Sciatic nerve (tissue), 2 donors: Measurements from ENCODE around the gene CHSY1. TPM values are rescaled to one million over a fixed set of nuclear protein-coding genes. Genes with fewer than 3 reads are reported as not detected.

Experiments
- ATAC-seq: fragments of 200-7000 bp; cut with Tn5 transposase; one replicate; pipeline ENCODE4 v1.9.1; 2020; ENCODE audit warnings: mild to moderate bottlenecking, moderate library complexity
- DNase-seq: peaks from one replicate; pipeline ENCODE4 v3.0.0-alpha.2; 2020; ENCODE audit warnings: low spot score
- intact Hi-C: fragments of 100-400 bp; cut with DNase I; formaldehyde crosslinking; loops from one replicate; pipeline ENCODE4 v1.14.2; 2022
- total RNA-seq: library from RNA; stranded (reverse); fragmentation: NEBNext Ultra II Directional; extraction: Animal tissue kit (Norgen Biotek cat#: 25700); gene quantifications from one replicate; pipeline ENCODE4 v1.2.1, GENCODE V29; 2021
- donor health status: DM: no; HTN: no; CAD: no.
- donor health status: DM: no; HTN: no; CAD: no.

Gene CHSY1
- total RNA-seq, 1 donor from 2014 or later, result 53.2 TPM

GRCh38 chr15:101272584-101272983 is 20.7 kb upstream of the CHSY1 start:
- DNase-seq (peak; percentile 19), ATAC-seq (no peak)
- intact Hi-C loops, result no loop called here

DNA sequence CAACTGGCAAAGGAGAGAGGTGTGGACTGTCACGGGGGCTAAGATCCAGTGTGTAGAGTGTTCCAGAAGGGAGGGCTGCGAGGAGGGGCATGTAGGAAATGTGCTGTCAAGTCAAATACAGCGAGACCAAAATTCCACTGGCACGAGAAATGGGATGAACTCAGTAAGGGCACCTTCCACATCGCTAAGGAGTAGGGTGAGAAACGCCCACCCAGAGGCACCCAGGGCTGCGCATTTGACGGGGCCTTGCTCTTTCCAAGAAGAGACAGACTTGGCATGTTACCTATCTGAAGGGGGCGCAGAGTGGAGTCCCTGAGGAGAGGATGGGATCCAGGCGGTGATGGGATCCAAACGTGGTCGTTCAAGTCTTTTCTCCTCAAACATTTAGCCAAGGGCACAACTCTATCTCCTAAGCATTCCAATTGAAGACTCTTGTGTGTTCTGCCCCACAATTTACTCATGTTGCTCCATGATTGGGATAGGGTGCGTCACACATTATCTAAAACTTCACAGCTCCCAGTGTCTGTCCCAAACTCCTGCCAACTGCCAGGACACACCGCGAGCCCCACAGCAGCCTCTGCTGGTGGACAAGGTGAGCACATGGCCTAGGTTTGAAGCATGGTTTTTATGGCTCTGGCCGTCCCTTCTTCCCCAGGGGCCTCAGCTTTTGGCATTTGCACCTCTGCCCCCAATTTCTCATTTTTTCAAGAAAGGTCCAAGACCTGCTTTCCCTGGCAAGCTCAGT is 17.8 kb upstream of the CHSY1 start:
- ATAC-seq (no peak), DNase-seq (peak; percentile 51)
- intact Hi-C loops, result no loop called here

DNA sequence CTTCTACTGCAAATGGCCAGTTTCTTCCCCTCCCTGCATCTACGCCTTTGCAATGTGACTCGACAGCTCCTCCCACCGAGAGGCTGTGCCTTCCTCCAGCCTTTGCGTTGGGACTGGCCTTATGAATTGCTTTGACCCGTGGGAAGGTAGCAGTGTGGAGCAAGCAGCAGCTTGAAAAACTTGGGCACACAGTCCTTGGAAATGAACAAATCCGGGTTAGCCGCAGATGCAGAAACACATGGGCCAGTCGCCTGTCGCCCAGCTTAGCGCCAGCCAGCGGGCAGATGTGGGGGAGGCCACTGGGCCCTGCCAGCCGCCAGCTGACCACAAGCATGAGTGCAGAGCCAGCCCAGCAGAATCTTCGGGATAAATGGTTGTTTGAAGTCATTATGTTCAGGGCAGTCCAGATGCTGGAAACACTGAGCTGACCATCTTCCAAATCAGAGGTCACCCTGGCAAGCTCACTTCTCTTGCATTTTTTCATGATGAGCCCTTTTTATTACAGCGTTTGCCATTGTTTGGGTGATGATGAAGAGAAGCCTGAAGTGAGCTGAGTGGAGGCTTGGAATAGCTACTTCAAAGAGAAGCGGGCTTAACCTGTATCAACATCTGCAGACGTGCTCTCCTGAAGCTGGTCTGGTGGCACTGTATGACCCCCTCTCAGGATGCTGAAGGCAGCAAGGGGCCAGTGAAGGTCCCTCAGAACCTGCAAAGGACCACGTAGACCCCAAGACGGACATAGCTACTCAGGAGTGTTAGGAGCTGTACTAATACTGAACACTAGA is 15.7 kb upstream of the CHSY1 start:
- ATAC-seq (peak; percentile 87), DNase-seq (peak; percentile 72)
- intact Hi-C loops, result no loop called here

- DNase-seq, result peak; percentile 54
- intact Hi-C loops, result no loop called here
- ATAC-seq, result peak; percentile 23
Measured at GRCh38 chr15:101266787-101267186, 14.9 kb upstream of the CHSY1 start.

- DNase-seq (peak; percentile 59), ATAC-seq (peak; percentile 16)
- intact Hi-C loops, result no loop called here
Measured at GRCh38 chr15:101266034-101266433, 14.2 kb upstream of the CHSY1 start.

DNA sequence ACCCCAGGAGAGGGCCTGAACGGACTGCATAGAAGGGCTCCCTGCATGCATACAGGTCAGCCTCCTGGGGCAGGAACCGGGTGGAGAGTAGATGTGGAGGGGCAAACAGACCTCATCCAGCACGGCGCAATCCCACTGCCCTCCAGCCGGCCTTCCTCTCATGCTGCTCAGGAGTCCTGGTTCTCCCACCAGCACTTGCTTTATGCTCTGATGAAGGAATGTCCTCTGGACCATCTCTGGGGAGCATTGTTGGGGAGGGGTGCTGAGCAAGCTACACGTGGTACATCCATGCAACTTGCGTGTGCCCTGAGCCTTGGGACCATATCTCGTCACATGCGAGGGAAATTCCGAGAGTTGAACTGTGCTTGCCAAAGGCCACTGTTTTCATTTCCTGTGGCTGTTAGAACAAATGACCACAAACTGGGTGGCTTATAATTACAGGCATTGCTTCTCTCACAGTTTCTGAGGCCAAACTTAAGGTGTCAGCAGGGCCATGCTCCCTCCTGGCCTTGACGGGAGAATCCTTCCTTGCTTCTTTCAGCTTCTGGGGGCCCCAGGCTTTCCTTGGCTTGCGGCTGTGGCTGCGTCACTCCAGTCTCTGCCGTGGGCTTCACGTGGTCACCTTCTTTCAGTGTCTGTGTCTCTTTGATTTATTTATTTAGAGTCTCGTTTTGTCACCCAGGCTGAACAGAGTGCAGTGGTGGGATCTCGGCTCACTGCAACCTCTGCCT is 13.2 kb upstream of the CHSY1 start:
- DNase-seq, result peak; percentile 62
- intact Hi-C loops, result loop anchor here (5.0 kb wide), 1 partner anchor 253 kb away; no protein-coding TSS in a partner anchor

DNA sequence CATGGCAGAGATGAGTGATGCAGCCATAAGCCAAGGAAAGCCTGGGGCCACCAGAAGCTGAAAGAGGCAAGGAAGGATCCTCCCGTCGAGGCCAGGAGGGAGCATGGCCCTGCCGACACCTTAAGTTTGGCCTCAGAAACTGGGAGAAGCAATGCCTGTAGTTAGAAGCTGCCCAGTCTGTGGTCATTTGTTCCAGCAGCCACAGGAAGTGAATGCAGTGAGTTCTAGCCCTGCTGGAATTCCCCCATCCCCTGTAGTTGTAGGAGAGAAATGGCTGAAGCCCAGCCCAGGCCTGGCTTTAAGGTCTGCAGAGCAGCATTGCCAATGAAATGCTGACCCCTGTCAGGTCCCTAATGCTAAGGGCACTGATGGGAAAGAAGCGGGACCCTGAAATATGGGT is 12.2 kb upstream of the CHSY1 start:
- no peak for ATAC-seq
- intact Hi-C loops, result loop anchor here (5.0 kb wide), 1 partner anchor 252 kb away; no protein-coding TSS in a partner anchor
- DNase-seq, result no peak

More for the DNA sequence above, 13.2 kb upstream of the CHSY1 start:
- peak; percentile 70 for ATAC-seq

DNA sequence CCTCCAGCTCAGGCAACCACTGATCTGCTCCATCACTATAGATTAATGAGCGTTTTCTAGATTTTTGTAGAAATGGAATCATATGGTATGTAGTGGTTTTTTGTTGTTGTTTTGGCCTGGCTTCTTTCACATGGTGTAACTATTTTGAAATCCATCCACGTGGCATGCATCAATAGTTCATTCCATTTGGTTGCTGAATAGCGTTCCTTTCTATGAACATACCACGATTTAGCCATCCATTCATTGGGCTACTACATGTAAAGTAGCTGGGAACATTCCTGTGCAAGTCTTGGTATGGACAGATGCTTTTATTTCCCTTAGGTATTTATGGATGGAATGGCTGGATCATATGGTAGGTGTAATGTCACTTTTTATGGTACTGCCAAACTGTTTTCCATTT is 10.7 kb upstream of the CHSY1 start:
- no peak for ATAC-seq
- intact Hi-C loops, result loop anchor here (5.0 kb wide), 1 partner anchor 250 kb away; no protein-coding TSS in a partner anchor

GRCh38 chr15:101258238-101259144 is 6.6 kb upstream of the CHSY1 start:
- intact Hi-C loops, result loop anchor here (5.0 kb wide), 1 partner anchor 171 kb away; no protein-coding TSS in a partner anchor
- ATAC-seq (peak; percentile 73), DNase-seq (no peak)

More for the DNA sequence above, 10.7 kb upstream of the CHSY1 start:
- no peak for DNase-seq

GRCh38 chr15:101256757-101257156 is 4.9 kb upstream of the CHSY1 start:
- ATAC-seq, result no peak
- intact Hi-C loops, result loop anchor here (5.0 kb wide), 1 partner anchor 169 kb away; no protein-coding TSS in a partner anchor
- DNase-seq, result no peak

DNA sequence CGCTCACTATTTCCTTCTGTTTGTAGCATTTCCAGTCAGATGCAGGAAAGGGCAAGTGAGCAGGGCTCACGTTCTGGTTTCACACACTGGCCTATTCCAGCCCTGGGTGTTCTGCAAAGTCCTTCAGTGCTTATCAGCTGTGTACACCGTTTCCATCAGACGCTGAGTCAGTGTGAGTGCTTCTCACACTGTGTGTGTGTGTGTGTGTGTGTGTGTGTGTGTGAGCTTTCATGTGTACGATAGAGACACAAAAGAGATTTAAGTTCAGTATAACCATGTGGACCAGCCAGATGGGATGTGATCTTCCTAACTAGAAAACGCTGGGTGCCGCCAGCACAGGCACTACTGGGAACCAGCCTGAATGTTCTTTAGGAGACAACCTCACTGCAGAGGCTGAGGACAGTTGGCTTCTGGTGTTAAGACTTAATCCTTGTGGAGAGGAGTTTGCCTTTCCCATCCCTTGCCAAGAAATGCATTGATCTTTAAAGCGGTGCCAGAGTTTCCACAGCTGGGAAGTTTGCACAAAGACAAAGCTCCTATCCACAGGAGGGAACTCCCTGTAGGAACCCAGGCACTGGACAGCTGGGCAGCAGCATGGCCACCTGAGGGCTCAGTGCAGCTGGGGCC is 3.9 kb upstream of the CHSY1 start:
- ATAC-seq, result peak; percentile 67
- intact Hi-C loops, result loop anchor here (5.0 kb wide), 1 partner anchor 168 kb away; no protein-coding TSS in a partner anchor
- DNase-seq, result no peak

- ATAC-seq (no peak), DNase-seq (no peak)
- intact Hi-C loops, result loop anchor here (5.0 kb wide), 1 partner anchor 168 kb away; no protein-coding TSS in a partner anchor
Measured at GRCh38 chr15:101255051-101255395, 3.2 kb upstream of the CHSY1 start.

- intact Hi-C loops, result loop anchor here (5.0 kb wide), 2 partner anchors 167 to 237 kb away; no protein-coding TSS in a partner anchor
- no peak for DNase-seq
Measured at GRCh38 chr15:101254157-101255050, 2.6 kb upstream of the CHSY1 start.

DNA sequence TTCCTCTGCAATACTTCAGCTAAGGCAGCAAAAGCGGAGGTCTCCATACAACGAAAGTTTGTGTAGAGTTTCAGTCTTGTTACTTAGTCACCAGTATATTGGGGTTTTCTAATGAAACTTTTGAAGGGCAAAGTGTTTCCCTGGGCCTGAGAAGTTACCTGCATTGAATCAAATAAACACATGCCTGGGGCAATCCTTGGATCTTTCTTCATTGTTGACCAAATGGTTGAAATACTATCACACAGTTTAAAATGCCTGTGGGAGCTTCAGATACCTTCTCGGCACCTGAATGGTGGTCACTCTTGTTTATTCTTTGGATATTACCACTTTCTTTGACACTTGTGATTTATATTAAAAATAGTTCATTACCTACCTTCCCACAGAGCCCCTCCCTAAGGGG is 988 bp upstream of the CHSY1 start:
- ATAC-seq, result no peak
- intact Hi-C loops, result loop anchor here (5.0 kb wide), 1 partner anchor 236 kb away; no protein-coding TSS in a partner anchor
- DNase-seq, result no peak

More at GRCh38 chr15:101254157-101255050, 2.6 kb upstream of the CHSY1 start:
- no peak for ATAC-seq

DNA sequence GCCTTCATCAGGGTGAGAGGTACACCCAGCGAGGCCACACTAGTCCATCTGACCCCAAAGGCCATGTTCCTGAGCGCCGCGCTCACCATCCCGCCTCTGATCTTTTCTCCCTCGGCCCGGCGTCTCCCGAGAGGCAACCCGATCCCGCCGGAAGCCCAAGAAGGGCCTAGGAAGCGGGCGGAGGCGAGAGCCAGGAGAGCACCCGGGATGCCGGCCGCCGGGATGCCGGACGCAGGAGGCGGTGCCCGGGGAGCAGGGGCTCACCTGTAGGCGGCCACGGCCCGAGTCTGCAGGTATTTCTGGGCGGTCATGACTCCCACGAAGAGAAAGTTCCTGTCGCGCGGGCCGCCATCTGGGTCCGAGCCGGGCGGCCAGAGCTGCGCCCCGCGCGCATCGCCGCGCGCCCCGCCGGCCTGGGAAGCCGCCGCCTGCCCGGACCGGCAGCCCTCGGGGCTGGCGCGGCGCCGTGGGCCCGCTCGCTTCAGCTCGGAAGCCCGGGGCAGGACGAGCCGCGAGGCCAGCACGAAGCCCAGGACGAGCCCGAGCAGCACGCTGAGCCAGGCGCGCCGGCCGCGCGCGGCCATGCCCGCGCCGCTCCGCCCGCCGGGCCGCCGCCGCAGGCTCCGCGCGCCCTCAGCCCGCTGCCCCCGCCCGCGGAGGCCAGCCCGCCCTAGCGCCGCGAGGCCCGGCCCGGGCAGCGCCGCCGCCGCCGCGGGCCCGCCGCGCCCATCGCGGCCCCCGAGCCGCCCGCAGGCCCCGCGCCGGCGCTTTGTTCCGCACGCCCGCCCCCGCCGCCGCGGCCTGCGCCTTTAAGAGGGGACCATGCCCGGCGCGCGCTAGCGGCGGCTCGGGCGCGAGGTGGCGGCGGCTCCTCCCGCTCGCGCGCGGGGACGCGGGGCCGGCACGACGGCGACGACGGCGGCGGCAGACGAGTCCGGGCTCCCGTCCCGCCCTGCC is 697 bp downstream of the CHSY1 start:
- intact Hi-C loops, result loop anchor here (5.0 kb wide), 1 partner anchor 234 kb away; no protein-coding TSS in a partner anchor
- DNase-seq, result no peak

More for the DNA sequence above, 697 bp downstream of the CHSY1 start:
- ATAC-seq, result no peak
